GM13976 (cell line): ENCODE results near the gene NAT9.

Experiments used
- DNase-seq: peaks from one replicate; pipeline ENCODE4 v3.0.0; 2012; ENCODE audit warnings: low spot score
- CTCF ChIP-seq: IDR thresholded peaks from 2 replicates; pipeline ENCODE4 v1.5.1; 2012; ENCODE audit warnings: borderline replicate concordance, mild to moderate bottlenecking; ENCODE audit not compliant: insufficient read depth; ENCODE audit errors: extremely low read depth, missing control alignments, control extremely low read depth
- in situ Hi-C: fragments of 300-500 bp; cut with MboI; formaldehyde crosslinking; loops from one replicate; pipeline ENCODE4 v1.12.0; 2022; ENCODE audit warnings: low sequenced_read_pairs, mixed read lengths, inconsistent platforms; ENCODE audit not compliant: unreplicated experiment

The NAT9 gene, protein sequence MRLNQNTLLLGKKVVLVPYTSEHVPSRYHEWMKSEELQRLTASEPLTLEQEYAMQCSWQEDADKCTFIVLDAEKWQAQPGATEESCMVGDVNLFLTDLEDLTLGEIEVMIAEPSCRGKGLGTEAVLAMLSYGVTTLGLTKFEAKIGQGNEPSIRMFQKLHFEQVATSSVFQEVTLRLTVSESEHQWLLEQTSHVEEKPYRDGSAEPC

DNA sequence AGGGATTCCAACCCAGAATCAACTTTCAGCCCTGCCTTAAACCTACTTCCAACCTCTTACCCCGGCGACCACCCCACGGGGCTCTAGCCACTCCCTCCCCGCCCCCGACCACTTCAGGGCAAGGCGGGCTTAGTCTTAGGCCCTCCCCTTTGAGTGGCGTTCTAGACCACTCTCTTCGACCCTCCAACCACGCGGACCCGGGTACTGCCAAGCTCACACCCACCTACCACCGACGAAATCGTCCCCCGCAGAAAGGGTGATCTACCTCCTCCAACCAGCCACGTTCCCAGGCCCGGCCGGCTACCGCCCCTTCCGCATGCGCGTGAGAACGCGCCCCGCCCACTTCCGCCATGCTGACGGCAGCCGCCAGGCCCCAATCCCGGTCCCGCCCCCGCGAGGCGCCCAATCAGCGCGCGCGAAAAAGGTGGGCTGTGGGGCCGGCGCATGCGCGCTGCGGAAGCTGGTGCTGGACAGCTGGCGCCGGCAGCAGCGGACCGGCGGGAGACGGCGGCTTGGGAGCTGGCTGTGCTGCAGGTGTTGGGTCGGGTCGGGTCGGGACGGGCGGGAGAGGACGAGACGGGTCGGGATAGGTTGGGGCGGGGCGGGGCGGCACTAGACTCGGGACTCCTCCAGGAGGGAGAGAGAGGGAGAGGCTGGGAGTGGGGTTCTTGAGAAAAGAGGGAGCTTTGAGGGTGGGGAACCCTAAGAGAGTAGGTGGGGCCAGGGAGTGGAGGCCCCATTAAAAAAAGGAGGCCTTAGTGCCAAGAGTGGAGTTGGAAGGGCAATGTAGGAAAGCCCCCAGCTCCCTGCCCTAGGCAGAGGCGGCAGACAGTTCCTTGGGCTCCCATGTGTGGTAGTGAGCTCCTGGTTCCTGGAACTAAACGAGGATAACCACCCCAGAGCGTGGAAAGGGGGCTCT, at the start of gene NAT9:
Gene NAT9 (minus strand): TSS at position 302 of the 919 bp plus-strand sequence. CDS start 647 bp downstream, outside the sequence.
- in situ Hi-C loops = no loop called here
- no peak for TF ChIP-seq CTCF
- peak; percentile 100 for DNase-seq

GRCh38 chr17:74824961-74825627, 48.9 kb upstream of the NAT9 start:
- no peak for DNase-seq
- in situ Hi-C loops = no loop called here
- TF ChIP-seq CTCF = no peak

- no peak for DNase-seq
- TF ChIP-seq CTCF = no peak
- in situ Hi-C loops = no loop called here
Measured at GRCh38 chr17:74822939-74823367, 46.8 kb upstream of the NAT9 start.

GRCh38 chr17:74822335-74822938, 46.3 kb upstream of the NAT9 start:
- TF ChIP-seq CTCF = no peak
- in situ Hi-C loops = no loop called here
- DNase-seq = no peak

DNA sequence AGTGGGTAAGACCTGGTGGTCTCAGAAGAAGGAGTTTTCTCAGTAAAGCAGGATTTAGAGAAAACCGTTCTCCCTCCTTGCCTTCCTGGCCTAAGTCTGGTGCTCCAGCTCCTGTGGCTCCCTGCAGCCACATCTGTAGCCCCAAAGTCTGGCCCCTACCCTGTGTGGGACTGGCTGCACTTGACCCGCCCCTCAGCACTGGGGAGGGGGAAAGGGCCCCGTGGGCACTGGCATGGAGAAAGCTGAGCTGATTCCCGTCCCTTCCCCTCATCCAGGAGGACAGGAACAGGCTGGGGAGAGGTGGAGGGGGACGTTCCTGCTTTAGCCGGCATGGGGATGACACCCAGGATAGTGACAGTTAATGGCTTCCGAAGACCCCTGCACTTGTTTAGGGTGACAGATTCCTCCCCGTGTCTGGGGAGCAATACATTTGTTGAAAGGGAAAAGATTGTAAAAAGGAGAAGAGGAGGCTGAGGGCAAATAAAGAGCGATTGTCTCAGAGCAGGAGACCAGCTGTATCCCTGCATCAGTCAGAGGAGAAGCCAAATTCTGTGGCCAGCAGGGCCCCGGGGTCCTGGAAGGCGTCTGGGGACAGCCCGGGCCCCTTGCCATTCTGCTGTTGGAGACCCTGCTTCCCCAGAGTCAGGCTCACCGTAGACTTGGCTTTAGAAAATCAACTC, 45.6 kb upstream of the NAT9 start:
- no peak for DNase-seq
- no peak for TF ChIP-seq CTCF
- in situ Hi-C loops = no loop called here
